ENCODE measurements around the gene SLC9A9.

SLC9A9 gene

GRCh38 chr3:143791386-143791785 is 56.9 kb downstream of the SLC9A9 start:
- H3K4me3 ChIP-seq (ENCODE audit: control insufficient read depth, low read depth, low read length): no peak overlapping the region
- no peak for DNase-seq (ENCODE audit: low read depth)
- TF ChIP-seq CTCF (conservative IDR thresholded peaks at IDR 0.05; ENCODE audit: control insufficient read depth, insufficient read depth, low read depth, low read length): no peak

GRCh38 chr3:143786219-143787191 is 61.8 kb downstream of the SLC9A9 start:
- no peak overlapping the region for H3K4me3 ChIP-seq (ENCODE audit: control insufficient read depth, low read depth, low read length)
- no peak for TF ChIP-seq CTCF (conservative IDR thresholded peaks at IDR 0.05; ENCODE audit: control insufficient read depth, insufficient read depth, low read depth, low read length)
- peak; percentile 51 for DNase-seq (ENCODE audit: low read depth)

GRCh38 chr3:143784446-143784845 is 63.8 kb downstream of the SLC9A9 start:
- no peak for TF ChIP-seq CTCF (conservative IDR thresholded peaks at IDR 0.05; ENCODE audit: control insufficient read depth, insufficient read depth, low read depth, low read length)
- no peak overlapping the region for H3K4me3 ChIP-seq (ENCODE audit: control insufficient read depth, low read depth, low read length)
- DNase-seq (ENCODE audit: low read depth): no peak

- DNase-seq (ENCODE audit: low read depth): no peak
Observed at GRCh38 chr3:143783851-143784370, 64.4 kb downstream of the SLC9A9 start.

GRCh38 chr3:143775459-143775858 is 72.8 kb downstream of the SLC9A9 start:
- peak; percentile 65 for TF ChIP-seq CTCF (conservative IDR thresholded peaks at IDR 0.05; ENCODE audit: control insufficient read depth, insufficient read depth, low read depth, low read length)
- DNase-seq (ENCODE audit: low read depth): peak; percentile 60
- H3K4me3 ChIP-seq (ENCODE audit: control insufficient read depth, low read depth, low read length): no peak overlapping the region

More at GRCh38 chr3:143783851-143784370, 64.4 kb downstream of the SLC9A9 start:
- H3K4me3 ChIP-seq (ENCODE audit: control insufficient read depth, low read depth, low read length): no peak overlapping the region
- TF ChIP-seq CTCF (conservative IDR thresholded peaks at IDR 0.05; ENCODE audit: control insufficient read depth, insufficient read depth, low read depth, low read length): no peak

GRCh38 chr3:143771939-143772338 is 76.3 kb downstream of the SLC9A9 start:
- no peak for DNase-seq (ENCODE audit: low read depth)

More at GRCh38 chr3:143771939-143772338, 76.3 kb downstream of the SLC9A9 start:
- no peak overlapping the region for H3K4me3 ChIP-seq (ENCODE audit: control insufficient read depth, low read depth, low read length)
- TF ChIP-seq CTCF (conservative IDR thresholded peaks at IDR 0.05; ENCODE audit: control insufficient read depth, insufficient read depth, low read depth, low read length): no peak
